ENCODE data around the gene HBD.

HBD gene

GRCh38 chr11:5237420-5237819 lies 3.1 kb upstream of the HBD start:
- no peak for TF ChIP-seq CTCF (IDR thresholded peaks at IDR 0.05; ENCODE audit: borderline replicate concordance, extremely low read depth, low read length, poor library complexity, severe bottlenecking)
- Histone ChIP-seq H3K79me2 (ENCODE audit: insufficient read depth, low read length) (no peaks in the 10 kb centered on the region), H3K9me3 (ENCODE audit: insufficient read depth, low read length, severe bottlenecking) (no peaks in the 10 kb centered on the region), H3K4me1 (ENCODE audit: insufficient read depth, low read length) (no peaks in the 10 kb centered on the region), H4K20me1 (ENCODE audit: insufficient read depth, low read length) (no peaks in the 10 kb centered on the region), H3K9ac (ENCODE audit: low read depth, low read length) (no peak overlapping the region), H3K36me3 (ENCODE audit: insufficient read depth, low read length) (no peaks in the 10 kb centered on the region), H2AFZ (ENCODE audit: low read depth, low read length) (no peak overlapping the region), H3K27ac (ENCODE audit: low read length) (no peak overlapping the region), H3K27me3 (ENCODE audit: insufficient read depth, low read length, poor library complexity) (peaks cover 10% of the 10 kb centered on the region), H3K4me3 (ENCODE audit: low read depth in 1 of 2, low read length in 2 of 2) (no peak overlapping the region), H3K4me2 (ENCODE audit: insufficient read depth, low read length) (no peak overlapping the region)
- ATAC-seq (ENCODE audit: insufficient read depth, low read depth): no peak
- no peak for DNase-seq

- Histone ChIP-seq H3K27ac (ENCODE audit: low read length) (no peak overlapping the region), H3K4me2 (ENCODE audit: insufficient read depth, low read length) (no peak overlapping the region), H3K4me1 (ENCODE audit: insufficient read depth, low read length) (no peaks in the 10 kb centered on the region)
These were observed 1.2 kb upstream of the HBD start for GRCh38 chr11:5235364-5236095.

GRCh38 chr11:5233307-5233706 lies 976 bp downstream of the HBD start:
- Histone ChIP-seq H2AFZ (ENCODE audit: low read depth, low read length) (no peak overlapping the region), H3K9ac (ENCODE audit: low read depth, low read length) (no peak overlapping the region), H3K4me3 (ENCODE audit: low read depth in 1 of 2, low read length in 2 of 2) (no peak overlapping the region), H3K27me3 (ENCODE audit: insufficient read depth, low read length, poor library complexity) (peaks cover 8% of the 10 kb centered on the region), H3K9me3 (ENCODE audit: insufficient read depth, low read length, severe bottlenecking) (no peaks in the 10 kb centered on the region), H3K36me3 (ENCODE audit: insufficient read depth, low read length) (no peaks in the 10 kb centered on the region), H3K4me2 (ENCODE audit: insufficient read depth, low read length) (no peak overlapping the region), H4K20me1 (ENCODE audit: insufficient read depth, low read length) (no peaks in the 10 kb centered on the region), H3K4me1 (ENCODE audit: insufficient read depth, low read length) (no peaks in the 10 kb centered on the region), H3K27ac (ENCODE audit: low read length) (no peak overlapping the region), H3K79me2 (ENCODE audit: insufficient read depth, low read length) (no peaks in the 10 kb centered on the region)
- DNase-seq: no peak
- TF ChIP-seq CTCF (IDR thresholded peaks at IDR 0.05; ENCODE audit: borderline replicate concordance, extremely low read depth, low read length, poor library complexity, severe bottlenecking) (no peak), EZH2 (IDR thresholded peaks at IDR 0.05; ENCODE audit: borderline replicate concordance, low read depth, low read length, severe bottlenecking) (no peak)
- ATAC-seq (ENCODE audit: insufficient read depth, low read depth): no peak

More at GRCh38 chr11:5235364-5236095, 1.2 kb upstream of the HBD start:
- no peak overlapping the region for H3K4me3 ChIP-seq (ENCODE audit: low read depth in 1 of 2, low read length in 2 of 2)
- H3K79me2 ChIP-seq (ENCODE audit: insufficient read depth, low read length): no peaks in the 10 kb centered on the region
- H3K36me3 ChIP-seq (ENCODE audit: insufficient read depth, low read length): no peaks in the 10 kb centered on the region
- H4K20me1 ChIP-seq (ENCODE audit: insufficient read depth, low read length): no peaks in the 10 kb centered on the region
- no peak overlapping the region for H3K9ac ChIP-seq (ENCODE audit: low read depth, low read length)
- TF ChIP-seq CTCF (IDR thresholded peaks at IDR 0.05; ENCODE audit: borderline replicate concordance, extremely low read depth, low read length, poor library complexity, severe bottlenecking): no peak
- TF ChIP-seq EZH2 (IDR thresholded peaks at IDR 0.05; ENCODE audit: borderline replicate concordance, low read depth, low read length, severe bottlenecking): no peak
- peaks cover 8% of the 10 kb centered on the region for H3K27me3 ChIP-seq (ENCODE audit: insufficient read depth, low read length, poor library complexity)
- no peak for ATAC-seq (ENCODE audit: insufficient read depth, low read depth)
- no peak overlapping the region for H2AFZ ChIP-seq (ENCODE audit: low read depth, low read length)
- no peak for DNase-seq
- no peaks in the 10 kb centered on the region for H3K9me3 ChIP-seq (ENCODE audit: insufficient read depth, low read length, severe bottlenecking)

All from DND-41 (cell line).